Glutamatergic neuron (in vitro differentiated cells): ENCODE measurements around the gene FXYD5. TPM values are rescaled to one million over a fixed set of nuclear protein-coding genes. Genes with fewer than 3 reads are reported as not detected.

ENCODE experiments used
- DNase-seq: peaks from one replicate; pipeline ENCODE4 v3.0.0; 2022
- H3K27ac Mint-ChIP-seq: one replicate; pipeline ENCODE4 v1.8.0; 2020; ENCODE audit warnings: mild to moderate bottlenecking, mixed read lengths, inconsistent platforms; ENCODE audit not compliant: unreplicated experiment
- H3K27me3 Mint-ChIP-seq: one replicate; pipeline ENCODE4 v1.8.0; 2020; ENCODE audit warnings: mild to moderate bottlenecking, moderate library complexity, mixed read lengths, inconsistent platforms; ENCODE audit not compliant: unreplicated experiment
- H3K36me3 Mint-ChIP-seq: one replicate; pipeline ENCODE4 v1.8.0; 2020; ENCODE audit warnings: mild to moderate bottlenecking, mixed read lengths, inconsistent platforms; ENCODE audit not compliant: unreplicated experiment
- H3K4me1 Mint-ChIP-seq: one replicate; pipeline ENCODE4 v1.8.0; 2020; ENCODE audit warnings: mild to moderate bottlenecking, low read depth, mixed read lengths, inconsistent platforms; ENCODE audit not compliant: unreplicated experiment
- H3K4me3 Mint-ChIP-seq: one replicate; pipeline ENCODE4 v1.8.0; 2020; ENCODE audit warnings: mild to moderate bottlenecking, mixed read lengths, inconsistent platforms; ENCODE audit not compliant: unreplicated experiment
- H3K9me3 Mint-ChIP-seq: one replicate; pipeline ENCODE4 v1.8.0; 2020; ENCODE audit warnings: mild to moderate bottlenecking, moderate library complexity, mixed read lengths, inconsistent platforms; ENCODE audit not compliant: unreplicated experiment
- CTCF ChIP-seq: fragments of 200-600 bp; sonication (generic); IDR thresholded peaks from one replicate; pipeline ENCODE4 v1.5.0; 2021; ENCODE audit not compliant: partially characterized antibody, unreplicated experiment
- total RNA-seq: library from RNA; stranded (reverse); fragmentation: NEBNext Ultra II Directional; extraction: Animal tissue kit (Norgen Biotek cat#: 25700); gene quantifications from one replicate; pipeline ENCODE4 v1.2.1, GENCODE V29; 2021; ENCODE audit not compliant: unreplicated experiment

FXYD5 gene
- total RNA-seq, 1 donor from 2014 or later = 5.3 TPM

- Mint-ChIP-seq H3K4me3 (peak overlapping the region; percentile 68), H3K27me3 (peaks cover 15% of the 10 kb centered on the region), H3K36me3 (no peaks in the 10 kb centered on the region), H3K27ac (peak overlapping the region; percentile 88), H3K4me1 (peaks cover 35% of the 10 kb centered on the region), H3K9me3 (peaks cover 10% of the 10 kb centered on the region)
- DNase-seq = peak; percentile 53
- no peak for TF ChIP-seq CTCF
Observed at GRCh38 chr19:35117116-35117515, 37.4 kb upstream of the FXYD5 start.

- Mint-ChIP-seq H3K27me3 (peaks cover 15% of the 10 kb centered on the region), H3K36me3 (no peaks in the 10 kb centered on the region), H3K9me3 (peaks cover 10% of the 10 kb centered on the region), H3K4me3 (peak overlapping the region; percentile 50), H3K27ac (peak overlapping the region; percentile 48), H3K4me1 (peaks cover 35% of the 10 kb centered on the region)
- TF ChIP-seq CTCF = no peak
- no peak for DNase-seq
Observed at GRCh38 chr19:35117799-35118198, 36.7 kb upstream of the FXYD5 start.

- Mint-ChIP-seq H3K4me1 (peaks cover 35% of the 10 kb centered on the region), H3K27ac (no peak overlapping the region), H3K9me3 (peaks cover 10% of the 10 kb centered on the region), H3K27me3 (peaks cover 15% of the 10 kb centered on the region), H3K36me3 (no peaks in the 10 kb centered on the region), H3K4me3 (no peak overlapping the region)
- TF ChIP-seq CTCF = no peak
- DNase-seq = no peak
Observed at GRCh38 chr19:35118268-35119020, 36.1 kb upstream of the FXYD5 start.

GRCh38 chr19:35119091-35119490 is 35.4 kb upstream of the FXYD5 start:
- peaks cover 15% of the 10 kb centered on the region for H3K27me3 Mint-ChIP-seq

More at GRCh38 chr19:35119091-35119490, 35.4 kb upstream of the FXYD5 start:
- Mint-ChIP-seq H3K9me3 (peaks cover 12% of the 10 kb centered on the region), H3K4me1 (peaks cover 37% of the 10 kb centered on the region), H3K27ac (no peak overlapping the region), H3K36me3 (no peaks in the 10 kb centered on the region), H3K4me3 (no peak overlapping the region)
- no peak for TF ChIP-seq CTCF
- DNase-seq = no peak
